MCF 10A (cell line): Measurements from ENCODE around the gene CCDC90B. TPM values are rescaled to one million over a fixed set of nuclear protein-coding genes. Genes with fewer than 3 reads are reported as not detected.

ENCODE experiments used
- BruUV-seq: library from RNA; stranded (reverse); fragments of 400-500 nt; replicated peaks from 2 replicates; lab custom pipeline; 2021; lab: Mats Ljungman, UMichigan
- CTCF ChIA-PET: fragments of 300-600 bp; sonication (Branson Sonifier 250); formaldehyde crosslinking; extraction: SDS; loops from one replicate; lab custom pipeline; 2021; ENCODE audit warnings: antibody characterized with exemption, inconsistent platforms; lab: Yijun Ruan, JAX
- POLR2A ChIA-PET: fragments of 300-600, 350-650 bp; sonication (Branson Sonifier 250); formaldehyde crosslinking; extraction: SDS; loops from one replicate; lab custom pipeline; 2020; ENCODE audit warnings: antibody characterized with exemption, inconsistent platforms; lab: Yijun Ruan, JAX
- DNase-seq: peaks from one replicate; pipeline ENCODE4 v3.0.0-alpha.2; 2018; ENCODE audit not compliant: unreplicated experiment
- H3K27ac Mint-ChIP-seq: one replicate; pipeline ENCODE4 v1.8.0; 2022; ENCODE audit warnings: mild to moderate bottlenecking, low read depth, mixed read lengths; ENCODE audit not compliant: unreplicated experiment
- H3K27me3 Mint-ChIP-seq: one replicate; pipeline ENCODE4 v1.8.0; 2022; ENCODE audit warnings: mixed read lengths; ENCODE audit not compliant: insufficient read depth, unreplicated experiment
- H3K36me3 Mint-ChIP-seq: one replicate; pipeline ENCODE4 v1.8.0; 2022; ENCODE audit warnings: mild to moderate bottlenecking, moderate library complexity, mixed read lengths; ENCODE audit not compliant: insufficient read depth, unreplicated experiment
- H3K4me1 Mint-ChIP-seq: one replicate; pipeline ENCODE4 v1.8.0; 2022; ENCODE audit warnings: mixed read lengths; ENCODE audit not compliant: insufficient read depth, unreplicated experiment
- H3K4me3 Mint-ChIP-seq: one replicate; pipeline ENCODE4 v1.8.0; 2022; ENCODE audit warnings: mild to moderate bottlenecking, moderate library complexity, mixed read lengths; ENCODE audit not compliant: unreplicated experiment
- H3K9me3 Mint-ChIP-seq: one replicate; pipeline ENCODE4 v1.8.0; 2022; ENCODE audit warnings: mixed read lengths; ENCODE audit not compliant: unreplicated experiment
- CTCF ChIP-seq: fragments of 200-600 bp; IDR thresholded peaks from one replicate; pipeline ENCODE4 v1.8.0; 2022; ENCODE audit warnings: antibody characterized with exemption, mild to moderate bottlenecking; ENCODE audit not compliant: unreplicated experiment
- intact Hi-C: fragments of 100-400 bp; cut with micrococcal nuclease; formaldehyde crosslinking; loops from 2 replicates; pipeline ENCODE4 v1.14.1; 2022
- total RNA-seq: library from RNA; stranded (reverse); gene quantifications from 2 replicates; pipeline ENCODE4 v1.2.3, GENCODE V29; 2022

CCDC90B gene
- total RNA-seq, 1 experiment from 2014 or later = 69.1 TPM

- Mint-ChIP-seq H3K4me1 (peaks cover 6% of the 10 kb centered on the region), H3K4me3 (no peak overlapping the region), H3K9me3 (no peaks in the 10 kb centered on the region), H3K36me3 (no peaks in the 10 kb centered on the region), H3K27ac (no peak overlapping the region), H3K27me3 (no peaks in the 10 kb centered on the region)
- TF ChIP-seq CTCF = no peak
- ChIA-PET CTCF (interaction anchor here (0.6 to 1.5 kb wide), 3 partner anchors 17 to 782 kb away, joined by 3 to 4 read pairs (median 4); no protein-coding TSS in a partner anchor), POLR2A (interaction anchor here (0.8 kb wide), 1 partner anchor 172 kb away, joined by 3 read pairs; no protein-coding TSS in a partner anchor)
- intact Hi-C loops = no loop called here
- no peak for DNase-seq
- no TSS peak for BruUV-seq
Observed at GRCh38 chr11:83222499-83222898, 63.7 kb downstream of the CCDC90B start.

- POLR2A ChIA-PET = interaction anchor here (0.8 to 1.0 kb wide), 2 partner anchors 28 to 171 kb away, joined by 3 read pairs; no protein-coding TSS in a partner anchor
Observed at GRCh38 chr11:83221694-83222093, 64.5 kb downstream of the CCDC90B start.

GRCh38 chr11:83220260-83220659, 65.9 kb downstream of the CCDC90B start:
- peak overlapping the region; percentile 65 for H3K27ac Mint-ChIP-seq
- ChIA-PET CTCF (interaction anchor here (0.6 to 1.9 kb wide), 4 partner anchors 9 to 31 kb away, joined by 3 to 8 read pairs (median 4); no protein-coding TSS in a partner anchor), POLR2A (interaction anchor here (0.6 to 1.4 kb wide), 3 partner anchors 26 to 295 kb away, joined by 3 to 4 read pairs (median 3); partner anchors contain the start of gene ANKRD42)
- BruUV-seq = no TSS peak
- DNase-seq = peak; percentile 85
- no peaks in the 10 kb centered on the region for H3K9me3 Mint-ChIP-seq
- H3K27me3 Mint-ChIP-seq = no peaks in the 10 kb centered on the region
- intact Hi-C loops = no loop called here
- peaks cover 6% of the 10 kb centered on the region for H3K4me1 Mint-ChIP-seq
- no peaks in the 10 kb centered on the region for H3K36me3 Mint-ChIP-seq
- H3K4me3 Mint-ChIP-seq = peak overlapping the region; percentile 52
- no peak for TF ChIP-seq CTCF

More at GRCh38 chr11:83221694-83222093, 64.5 kb downstream of the CCDC90B start:
- H3K9me3 Mint-ChIP-seq = no peaks in the 10 kb centered on the region
- H3K27me3 Mint-ChIP-seq = no peaks in the 10 kb centered on the region
- TF ChIP-seq CTCF = no peak
- H3K4me3 Mint-ChIP-seq = no peak overlapping the region
- peaks cover 6% of the 10 kb centered on the region for H3K4me1 Mint-ChIP-seq
- DNase-seq = no peak
- intact Hi-C loops = no loop called here
- no TSS peak for BruUV-seq
- no peaks in the 10 kb centered on the region for H3K36me3 Mint-ChIP-seq
- CTCF ChIA-PET = interaction anchor here (1.5 to 1.9 kb wide), 2 partner anchors 15 to 29 kb away, joined by 4 to 8 read pairs; no protein-coding TSS in a partner anchor
- H3K27ac Mint-ChIP-seq = no peak overlapping the region

- peak; percentile 25 for DNase-seq
- intact Hi-C loops = no loop called here
- ChIA-PET CTCF (interaction anchor here (1.1 kb wide), 1 partner anchor 19 kb away, joined by 3 read pairs; no protein-coding TSS in a partner anchor), POLR2A (no interaction called here)
- no TSS peak for BruUV-seq
- Mint-ChIP-seq H3K4me3 (no peak overlapping the region), H3K36me3 (peaks cover 9% of the 10 kb centered on the region), H3K9me3 (no peaks in the 10 kb centered on the region), H3K4me1 (peaks cover 6% of the 10 kb centered on the region), H3K27ac (no peak overlapping the region), H3K27me3 (no peaks in the 10 kb centered on the region)
- TF ChIP-seq CTCF = no peak
Observed at GRCh38 chr11:83219095-83219494, 67.1 kb downstream of the CCDC90B start.

Other genes with a start within 250 kb of the CCDC90B start
- 12.5 and 13.2 TPM in 2 replicates for gene RAB30, start 214.5 kb downstream of the CCDC90B start, total RNA-seq
- gene PCF11, start 129.2 kb downstream of the CCDC90B start, total RNA-seq = 57.5 and 61.4 TPM in 2 replicates
- gene ANKRD42, start 92.7 kb downstream of the CCDC90B start, total RNA-seq = 8.6 and 13.5 TPM in 2 replicates